NCI-H2196 treated with DMSO at 0.1 percent for 48 hours (cell line): ENCODE measurements around the gene INSL6.
"Not testable (repeated sequence)": the region's sequence is repeated elsewhere in the genome, so short reads cannot be mapped to it uniquely, and the experiment has no call there.

ENCODE experiments used
- DNase-seq: peaks from one replicate; lab custom pipeline; 2025; ENCODE audit not compliant: unreplicated experiment; lab: John Stamatoyannopoulos, UW

Gene INSL6, protein sequence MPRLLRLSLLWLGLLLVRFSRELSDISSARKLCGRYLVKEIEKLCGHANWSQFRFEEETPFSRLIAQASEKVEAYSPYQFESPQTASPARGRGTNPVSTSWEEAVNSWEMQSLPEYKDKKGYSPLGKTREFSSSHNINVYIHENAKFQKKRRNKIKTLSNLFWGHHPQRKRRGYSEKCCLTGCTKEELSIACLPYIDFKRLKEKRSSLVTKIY

GRCh38 chr9:5185220-5185840, at the start of gene INSL6:
Gene INSL6, minus strand, starts transcription at chr9:5185639. Its CDS starts 37 bp downstream, at chr9:5185602.
- no peak for DNase-seq

GRCh38 chr9:5231212-5231611, 45.8 kb upstream of the INSL6 start, which contains the start of gene INSL4:
Gene INSL4, plus strand, starts transcription at chr9:5231419. Its CDS starts 105 bp downstream, at chr9:5231524.
- no peak for DNase-seq

- no peak for DNase-seq
Observed at GRCh38 chr9:5230554-5230953, 45.1 kb upstream of the INSL6 start.

DNA sequence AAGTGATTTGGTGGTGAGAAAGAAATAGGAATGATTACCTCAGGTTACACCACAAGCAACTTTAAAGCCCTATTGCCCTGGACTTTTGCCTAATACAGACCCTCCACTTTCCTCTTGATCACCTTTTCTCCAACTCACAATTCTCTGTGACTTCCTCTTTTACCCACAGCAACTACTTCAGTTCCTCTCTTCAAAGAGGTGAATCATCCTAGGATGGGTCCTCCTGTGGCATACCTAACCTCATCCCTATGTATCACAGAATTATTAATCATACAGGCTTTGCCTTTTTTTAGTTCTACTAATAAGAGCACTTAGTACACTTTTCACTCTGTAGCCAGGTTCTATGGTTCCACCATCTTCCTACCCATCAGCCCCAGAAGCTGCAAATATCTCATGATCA, 19.6 kb upstream of the INSL6 start:
- DNase-seq: no peak

DNA sequence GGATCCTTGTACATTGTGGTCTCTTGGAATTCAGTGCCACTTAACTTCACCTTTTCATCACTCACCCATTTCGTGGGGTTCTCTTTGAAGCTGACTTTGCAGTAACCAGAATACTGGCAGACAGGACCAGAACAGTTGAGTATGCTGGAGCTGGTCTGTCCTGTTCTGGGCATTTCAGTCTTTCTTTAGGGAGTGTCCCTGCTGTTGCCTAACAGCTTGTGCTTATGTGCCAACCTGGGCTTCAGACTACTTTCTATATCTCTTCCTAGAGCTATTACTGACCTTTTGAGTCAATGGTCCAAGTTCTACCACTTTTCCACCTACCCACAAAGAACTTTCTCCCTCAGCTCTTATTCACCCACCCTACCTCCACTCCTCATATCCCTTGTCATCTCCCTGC, 10.0 kb upstream of the INSL6 start:
- DNase-seq: no peak

- no peak for DNase-seq
Observed at GRCh38 chr9:5193345-5193744, 7.9 kb upstream of the INSL6 start.

DNA sequence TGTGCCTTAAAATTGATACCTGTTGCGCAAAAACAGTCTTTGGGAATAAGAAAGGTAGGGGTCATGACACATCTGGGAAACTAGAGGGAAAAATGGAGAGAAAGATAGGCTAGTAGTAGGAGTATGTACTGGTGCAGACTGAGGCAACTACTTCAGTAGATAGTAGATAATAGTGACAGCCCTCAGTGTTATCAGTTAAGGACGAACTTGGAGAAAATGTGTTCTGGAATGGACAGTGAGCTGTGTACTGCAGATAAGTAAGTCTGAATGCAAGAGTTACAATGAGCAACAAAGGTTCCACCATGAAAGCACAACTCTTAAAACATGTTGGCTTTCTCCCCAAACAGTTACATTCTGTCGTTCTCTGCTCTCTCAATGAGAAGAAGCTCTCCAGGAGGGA, 6.5 kb upstream of the INSL6 start:
- DNase-seq: no peak

- DNase-seq: no peak
Observed at GRCh38 chr9:5188060-5188984, 2.9 kb upstream of the INSL6 start.

GRCh38 chr9:5186416-5187169, 1.2 kb upstream of the INSL6 start:
- DNase-seq: peak; percentile 80

DNA sequence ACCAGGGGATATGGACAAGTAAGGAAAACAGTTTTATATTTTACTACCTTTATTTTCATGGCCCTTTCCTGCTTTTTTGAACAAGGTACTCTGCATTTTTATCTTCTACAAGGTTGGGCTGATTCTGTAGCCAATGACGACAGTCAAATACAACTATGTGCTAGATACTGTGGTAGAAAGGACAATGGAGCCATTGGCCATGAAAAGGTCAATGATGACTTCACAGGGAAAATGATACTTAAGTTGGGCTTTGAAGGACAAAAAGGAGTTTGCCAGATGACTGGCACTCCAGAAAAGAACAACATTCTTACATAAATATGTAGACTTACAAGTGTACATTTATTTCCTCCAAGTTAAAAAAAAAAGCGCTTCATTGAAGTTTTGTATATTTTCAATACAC, 663 bp downstream of the INSL6 start:
- DNase-seq: no peak

DNA sequence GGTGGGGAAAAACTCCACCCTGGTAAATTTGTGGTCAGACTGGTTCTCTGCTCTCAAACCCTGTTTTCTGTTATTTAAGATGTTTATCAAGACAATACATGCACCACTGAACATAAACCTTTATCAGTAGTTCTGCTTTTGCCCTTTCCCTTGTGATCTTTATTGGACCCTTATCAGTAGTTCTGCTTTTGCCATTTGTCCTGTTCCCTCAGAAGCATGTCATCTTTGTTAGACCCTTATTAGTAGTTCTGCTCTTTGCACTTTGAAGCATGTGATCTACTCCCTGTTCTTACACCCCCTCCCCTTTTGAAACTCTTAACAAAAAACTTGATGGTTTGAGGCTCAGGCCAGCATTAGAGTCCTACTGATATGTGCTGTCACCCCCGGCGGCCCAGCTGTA, 4.8 kb downstream of the INSL6 start:
- DNase-seq: not testable (repeated sequence)

DNA sequence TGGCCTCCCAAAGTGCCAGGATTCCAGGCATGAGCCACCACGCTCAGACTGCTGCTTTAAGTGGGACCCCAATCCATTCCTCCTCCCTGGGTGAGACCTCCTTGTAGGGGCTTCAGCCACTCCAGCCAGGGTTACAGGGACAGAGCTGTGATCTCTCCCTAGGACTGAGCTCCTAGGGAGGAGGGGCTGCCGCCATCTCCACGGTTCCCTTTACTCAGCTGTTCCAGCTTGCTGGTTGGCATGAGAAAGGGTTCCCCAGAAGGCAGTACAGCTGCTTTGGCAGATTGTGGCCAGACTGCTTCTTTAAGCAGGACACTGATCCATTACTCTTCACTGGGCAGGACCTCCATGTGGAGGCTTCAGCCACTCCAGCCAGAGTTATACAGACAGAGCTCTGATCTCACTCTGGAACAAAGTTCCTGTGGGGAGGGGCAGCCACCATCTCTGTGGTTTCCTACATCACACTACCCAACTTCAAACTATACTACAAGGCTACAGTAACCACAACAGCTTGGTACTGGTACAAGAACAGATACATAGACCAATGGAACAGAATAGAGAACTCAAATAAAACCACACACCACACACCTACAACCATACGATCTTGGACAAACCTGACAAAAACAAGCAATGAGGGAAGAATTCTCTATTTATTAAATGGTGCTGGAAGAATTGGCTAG, 7.2 kb downstream of the INSL6 start:
- DNase-seq: no peak

DNA sequence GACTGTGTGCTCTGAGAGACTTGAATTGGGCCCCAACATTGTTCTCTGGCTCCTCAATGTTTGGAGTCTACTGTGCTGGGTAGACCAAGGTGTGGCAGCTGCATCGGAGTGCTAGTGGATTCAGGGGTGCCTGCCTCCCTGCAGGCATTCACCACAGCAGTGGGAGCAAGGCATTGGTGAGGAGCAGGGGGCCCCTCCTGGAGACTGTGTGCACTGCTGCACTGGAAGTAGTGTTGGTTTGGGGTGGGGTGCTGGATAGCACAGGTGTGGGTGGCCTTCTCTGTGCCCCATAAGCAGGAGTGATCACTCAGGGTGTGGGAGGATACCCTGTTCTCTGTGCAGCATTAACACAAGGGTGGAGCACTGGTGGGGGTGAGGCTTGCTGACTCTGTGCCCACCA, 39.2 kb downstream of the INSL6 start:
- DNase-seq: no peak

- no peak for DNase-seq
Observed at GRCh38 chr9:5144217-5144616, 41.2 kb downstream of the INSL6 start.

- no peak for DNase-seq
Observed at GRCh38 chr9:5140151-5140550, 45.3 kb downstream of the INSL6 start.

DNA sequence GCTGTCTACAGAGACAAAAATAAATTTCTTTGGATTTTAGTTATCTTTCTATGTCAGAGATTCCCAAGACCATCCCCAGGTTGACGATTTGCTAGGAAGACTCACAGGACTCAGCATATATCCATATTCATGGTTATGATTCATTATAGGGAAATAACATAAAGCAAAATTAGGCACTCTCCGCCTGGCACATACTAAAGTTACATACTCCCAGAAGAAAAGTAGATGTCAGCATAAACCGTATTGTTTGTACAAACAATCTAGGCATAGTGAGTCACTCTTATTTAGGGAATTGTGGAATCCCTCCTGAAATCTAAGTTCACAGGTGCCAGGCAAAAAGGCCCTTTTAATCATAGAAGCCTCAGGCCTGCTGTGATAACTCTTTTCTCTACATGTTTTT, 62.9 kb downstream of the INSL6 start:
- DNase-seq: no peak

DNA sequence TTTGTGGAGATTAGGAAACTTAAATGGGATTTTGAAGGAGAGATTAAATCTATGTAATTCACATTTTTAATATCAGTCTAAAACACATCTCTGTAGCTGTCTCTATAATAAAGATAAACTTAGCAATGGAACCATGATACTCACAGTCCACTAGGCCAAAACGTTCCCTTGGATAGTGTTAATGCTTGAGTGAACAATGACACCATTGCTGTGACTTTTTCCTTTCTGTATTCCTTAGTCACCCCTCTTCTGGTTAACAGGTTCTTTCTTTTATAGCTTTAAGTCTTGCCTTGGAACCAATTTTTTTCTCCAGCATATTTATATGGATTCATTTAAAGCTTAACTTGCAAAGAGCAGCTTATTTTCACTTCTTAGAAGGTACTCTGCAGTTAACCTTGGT, 63.3 kb downstream of the INSL6 start:
- DNase-seq: no peak

GRCh38 chr9:5113994-5114748, 71.3 kb downstream of the INSL6 start:
- DNase-seq: no peak
